MM.1S (cell line): ENCODE measurements around the gene FOXA3.

Experiments
- DNase-seq: peaks from one replicate; pipeline ENCODE4 v3.0.0-alpha.2; 2015
- H2AFZ ChIP-seq: fragments of 300-600 bp; sonication (generic); 2 replicates; pipeline ENCODE4 v1.6.0; 2016; ENCODE audit warnings: antibody characterized with exemption, low read length
- H3F3A ChIP-seq: fragments of 300-600 bp; sonication (generic); 2 replicates; pipeline ENCODE4 v1.6.1; 2016; ENCODE audit warnings: mild to moderate bottlenecking, antibody characterized with exemption, low read length, moderate library complexity, mixed read lengths; ENCODE audit not compliant: insufficient read depth
- H3K27ac ChIP-seq: fragments of 300-600 bp; sonication (generic); 2 replicates; pipeline ENCODE4 v1.5.1; 2016; ENCODE audit warnings: mild to moderate bottlenecking, low read length
- H3K27me3 ChIP-seq: fragments of 300-600 bp; sonication (generic); replicated peaks from 2 replicates; pipeline ENCODE4 v1.6.0; 2016; ENCODE audit warnings: low read length; ENCODE audit not compliant: insufficient read depth
- H3K36me3 ChIP-seq: fragments of 300-600 bp; sonication (generic); replicated peaks from 2 replicates; pipeline ENCODE4 v1.6.1; 2016; ENCODE audit warnings: mild to moderate bottlenecking, low read length, mixed read lengths; ENCODE audit not compliant: insufficient read depth
- H3K4me1 ChIP-seq: fragments of 300-600 bp; sonication (generic); 2 replicates; pipeline ENCODE4 v1.6.1; 2016; ENCODE audit warnings: low read length, mixed read lengths
- H3K4me2 ChIP-seq: fragments of 300-600 bp; sonication (generic); 2 replicates; pipeline ENCODE4 v1.6.0; 2016; ENCODE audit warnings: low read depth, low read length
- H3K4me3 ChIP-seq: fragments of 300-600 bp; sonication (generic); 2 replicates; pipeline ENCODE4 v1.5.1; 2016; ENCODE audit warnings: low read length, mixed read lengths
- H3K79me2 ChIP-seq: fragments of 300-600 bp; sonication (generic); 2 replicates; pipeline ENCODE4 v1.6.1; 2016; ENCODE audit warnings: mixed run types, low read length, mixed read lengths
- H3K9ac ChIP-seq: fragments of 300-600 bp; sonication (generic); 2 replicates; pipeline ENCODE4 v1.6.1; 2016; ENCODE audit warnings: low read length, mixed read lengths
- H3K9me2 ChIP-seq: fragments of 300-600 bp; sonication (generic); replicated peaks from 2 replicates; pipeline ENCODE4 v1.6.1; 2016; ENCODE audit warnings: mild to moderate bottlenecking, low read length, mixed read lengths; ENCODE audit not compliant: insufficient read depth
- H3K9me3 ChIP-seq: fragments of 300-600 bp; sonication (generic); replicated peaks from 2 replicates; pipeline ENCODE4 v1.6.1; 2016; ENCODE audit warnings: mild to moderate bottlenecking, low read length, mixed read lengths; ENCODE audit not compliant: insufficient read depth
- H4K20me1 ChIP-seq: fragments of 300-600 bp; sonication (generic); 2 replicates; pipeline ENCODE4 v1.6.1; 2016; ENCODE audit warnings: mild to moderate bottlenecking, low read length, moderate library complexity, mixed read lengths; ENCODE audit not compliant: insufficient read depth
- EZH2 ChIP-seq: fragments of 300-600 bp; sonication (generic); optimal IDR thresholded peaks from 2 replicates; pipeline ENCODE3; 2017; ENCODE audit warnings: low read depth, mild to moderate bottlenecking, antibody characterized with exemption, low read length, mixed read lengths
- EZH2phosphoT487 ChIP-seq: fragments of 300-600 bp; sonication (generic); IDR thresholded peaks from 2 replicates; pipeline ENCODE4 v1.6.1; 2018; ENCODE audit warnings: antibody characterized with exemption, low read length
- TF ChIP-seq, protein P1 (sequence below): fragments of 300-600 bp; sonication (generic); IDR thresholded peaks from 2 replicates; pipeline ENCODE4 v1.5.1; 2016; ENCODE audit warnings: antibody characterized with exemption, low read length, mixed read lengths

FOXA3 gene

GRCh38 chr19:45819769-45820168 lies 44.4 kb upstream of the FOXA3 start:
- Histone ChIP-seq H3F3A (peaks cover 9% of the 10 kb centered on the region; the same call in 1 of the 2 replicates), H2AFZ (no peak overlapping the region), H3K27ac (no peak overlapping the region), H4K20me1 (no peaks in the 10 kb centered on the region), H3K36me3 (no peaks in the 10 kb centered on the region; the same call in 1 of the 2 replicates), H3K9me3 (no peaks in the 10 kb centered on the region), H3K27me3 (no peaks in the 10 kb centered on the region), H3K4me3 (no peak overlapping the region), H3K9ac (no peak overlapping the region), H3K9me2 (no peaks in the 10 kb centered on the region), H3K4me2 (no peak overlapping the region), H3K79me2 (no peaks in the 10 kb centered on the region), H3K4me1 (peaks cover 5% of the 10 kb centered on the region; the same call in 1 of the 2 replicates)
- TF ChIP-seq, protein P1, sequence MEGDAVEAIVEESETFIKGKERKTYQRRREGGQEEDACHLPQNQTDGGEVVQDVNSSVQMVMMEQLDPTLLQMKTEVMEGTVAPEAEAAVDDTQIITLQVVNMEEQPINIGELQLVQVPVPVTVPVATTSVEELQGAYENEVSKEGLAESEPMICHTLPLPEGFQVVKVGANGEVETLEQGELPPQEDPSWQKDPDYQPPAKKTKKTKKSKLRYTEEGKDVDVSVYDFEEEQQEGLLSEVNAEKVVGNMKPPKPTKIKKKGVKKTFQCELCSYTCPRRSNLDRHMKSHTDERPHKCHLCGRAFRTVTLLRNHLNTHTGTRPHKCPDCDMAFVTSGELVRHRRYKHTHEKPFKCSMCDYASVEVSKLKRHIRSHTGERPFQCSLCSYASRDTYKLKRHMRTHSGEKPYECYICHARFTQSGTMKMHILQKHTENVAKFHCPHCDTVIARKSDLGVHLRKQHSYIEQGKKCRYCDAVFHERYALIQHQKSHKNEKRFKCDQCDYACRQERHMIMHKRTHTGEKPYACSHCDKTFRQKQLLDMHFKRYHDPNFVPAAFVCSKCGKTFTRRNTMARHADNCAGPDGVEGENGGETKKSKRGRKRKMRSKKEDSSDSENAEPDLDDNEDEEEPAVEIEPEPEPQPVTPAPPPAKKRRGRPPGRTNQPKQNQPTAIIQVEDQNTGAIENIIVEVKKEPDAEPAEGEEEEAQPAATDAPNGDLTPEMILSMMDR, result no peak
- no peak for DNase-seq

GRCh38 chr19:45820413-45821102 lies 43.6 kb upstream of the FOXA3 start:
- no peak overlapping the region for H3K9ac ChIP-seq
- no peaks in the 10 kb centered on the region for H3K27me3 ChIP-seq
- H3K79me2 ChIP-seq, result no peaks in the 10 kb centered on the region
- DNase-seq, result no peak
- no peaks in the 10 kb centered on the region for H4K20me1 ChIP-seq
- H3K4me2 ChIP-seq, result no peak overlapping the region
- H3F3A ChIP-seq, result peaks cover 9% of the 10 kb centered on the region; the same call in 1 of the 2 replicates
- H3K36me3 ChIP-seq, result no peaks in the 10 kb centered on the region; the same call in 1 of the 2 replicates
- no peak overlapping the region for H2AFZ ChIP-seq
- peaks cover 5% of the 10 kb centered on the region; the same call in 1 of the 2 replicates for H3K4me1 ChIP-seq
- no peak overlapping the region for H3K4me3 ChIP-seq
- no peaks in the 10 kb centered on the region for H3K9me3 ChIP-seq
- H3K9me2 ChIP-seq, result no peaks in the 10 kb centered on the region
- H3K27ac ChIP-seq, result no peak overlapping the region
- TF ChIP-seq EZH2, result no peak
- TF ChIP-seq, protein P1, result no peak
- TF ChIP-seq EZH2phosphoT487, result no peak

- Histone ChIP-seq H3K4me3 (no peak overlapping the region), H3K79me2 (no peaks in the 10 kb centered on the region), H3K4me2 (no peak overlapping the region), H3K27ac (no peak overlapping the region), H3K9me2 (no peaks in the 10 kb centered on the region), H3K9me3 (no peaks in the 10 kb centered on the region), H3K27me3 (no peaks in the 10 kb centered on the region), H3K36me3 (no peaks in the 10 kb centered on the region; the same call in 1 of the 2 replicates), H3K4me1 (peaks cover 5% of the 10 kb centered on the region; the same call in 1 of the 2 replicates), H4K20me1 (no peaks in the 10 kb centered on the region), H3K9ac (no peak overlapping the region), H2AFZ (no peak overlapping the region), H3F3A (peaks cover 9% of the 10 kb centered on the region; the same call in 1 of the 2 replicates)
- TF ChIP-seq EZH2phosphoT487, result no peak
- TF ChIP-seq EZH2, result no peak
- TF ChIP-seq, protein P1, result no peak
- DNase-seq, result no peak
Measured at GRCh38 chr19:45821103-45821521, 43.0 kb upstream of the FOXA3 start.
